ENCODE results near the gene PRUNE2. TPM values are rescaled to one million over a fixed set of nuclear protein-coding genes. Genes with fewer than 3 reads are reported as not detected.
"Not testable (repeated sequence)": the region's sequence is repeated elsewhere in the genome, so short reads cannot be mapped to it uniquely, and the experiment has no call there.

The PRUNE2 gene
- total RNA-seq, 1 experiment from 2014 or later, result 0.59 TPM

DNA sequence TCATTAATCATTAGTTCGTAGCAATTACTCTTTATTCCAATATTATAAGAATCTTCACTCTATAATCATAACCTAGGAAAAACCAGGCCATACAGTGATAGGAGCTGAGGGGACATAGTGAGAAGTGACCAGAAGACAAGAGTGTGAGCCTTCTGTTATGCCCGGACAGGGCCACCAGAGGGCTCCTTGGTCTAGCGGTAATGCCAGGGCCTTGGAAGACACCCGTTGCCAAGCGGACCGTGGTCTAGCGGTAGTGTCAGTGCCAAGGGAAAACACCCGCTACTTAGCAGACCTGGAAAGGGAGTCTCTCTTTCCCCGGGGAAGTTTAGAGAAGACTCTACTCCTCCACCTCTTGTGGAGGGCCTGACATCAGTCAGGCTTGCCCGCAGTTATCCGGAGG, 239.9 kb downstream of the PRUNE2 start:
- DNase-seq (ENCODE audit: low read depth, low spot score), result peak; percentile 28
- H3K9me3 ChIP-seq (ENCODE audit: control insufficient read depth in 1 of 2, insufficient read depth in 1 of 2, low read depth in 1 of 2, low read length in 2 of 2); H4K20me1 ChIP-seq (ENCODE audit: insufficient read depth); H3K9ac ChIP-seq (ENCODE audit: low read length); H2AFZ ChIP-seq (ENCODE audit: low read depth, low read length, poor library complexity, severe bottlenecking); H3K4me1 ChIP-seq (ENCODE audit: control insufficient read depth in 1 of 2, insufficient read depth in 2 of 2, low read length in 2 of 2); H3K27ac ChIP-seq (ENCODE audit: low read depth, low read length); POLR2A ChIA-PET; BruUV-seq (replicated peaks); H3K79me2 ChIP-seq (ENCODE audit: insufficient read depth, low read length); H3K4me2 ChIP-seq (ENCODE audit: low read length); H3K4me3 ChIP-seq (replicated peaks in 1 of 2; ENCODE audit: low read depth in 1 of 2, low read length in 2 of 2); H3K36me3 ChIP-seq (ENCODE audit: control insufficient read depth in 1 of 2, insufficient read depth in 2 of 2, low read length in 2 of 2); H3K9me2 ChIP-seq (ENCODE audit: insufficient read depth): not testable (repeated sequence)
- intact Hi-C loops (cut with micrococcal nuclease), result loop anchor here (1.0 kb wide), 1 partner anchor 38 kb away; no protein-coding TSS in a partner anchor
- H3K27me3 ChIP-seq (ENCODE audit: insufficient read depth, low read length), result peaks cover 18% of the 10 kb centered on the region; the same call in 1 of the 2 replicates
- RAD21 ChIA-PET (ENCODE audit: low non-redundant PET in 1 of 2, low total read pairs in 2 of 2, uncharacterized antibody in 2 of 2, unreplicated experiment in 2 of 2), result interaction anchor here in 1 of 2 experiments (0.9 kb wide), 1 partner anchor 39 kb away, joined by 3 read pairs; no protein-coding TSS in a partner anchor
- TF ChIP-seq, protein P1, sequence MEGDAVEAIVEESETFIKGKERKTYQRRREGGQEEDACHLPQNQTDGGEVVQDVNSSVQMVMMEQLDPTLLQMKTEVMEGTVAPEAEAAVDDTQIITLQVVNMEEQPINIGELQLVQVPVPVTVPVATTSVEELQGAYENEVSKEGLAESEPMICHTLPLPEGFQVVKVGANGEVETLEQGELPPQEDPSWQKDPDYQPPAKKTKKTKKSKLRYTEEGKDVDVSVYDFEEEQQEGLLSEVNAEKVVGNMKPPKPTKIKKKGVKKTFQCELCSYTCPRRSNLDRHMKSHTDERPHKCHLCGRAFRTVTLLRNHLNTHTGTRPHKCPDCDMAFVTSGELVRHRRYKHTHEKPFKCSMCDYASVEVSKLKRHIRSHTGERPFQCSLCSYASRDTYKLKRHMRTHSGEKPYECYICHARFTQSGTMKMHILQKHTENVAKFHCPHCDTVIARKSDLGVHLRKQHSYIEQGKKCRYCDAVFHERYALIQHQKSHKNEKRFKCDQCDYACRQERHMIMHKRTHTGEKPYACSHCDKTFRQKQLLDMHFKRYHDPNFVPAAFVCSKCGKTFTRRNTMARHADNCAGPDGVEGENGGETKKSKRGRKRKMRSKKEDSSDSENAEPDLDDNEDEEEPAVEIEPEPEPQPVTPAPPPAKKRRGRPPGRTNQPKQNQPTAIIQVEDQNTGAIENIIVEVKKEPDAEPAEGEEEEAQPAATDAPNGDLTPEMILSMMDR (IDR thresholded peaks at IDR 0.05 in 2 of 3, conservative IDR thresholded peaks at IDR 0.05 in 1 of 3; ENCODE audit: borderline replicate concordance in 1 of 3, insufficient read depth in 1 of 3, low read depth in 2 of 3, low read length in 2 of 3), result peak; percentile 47 to 70 (median 57); a peak in 5 of 6 replicates
- peak; percentile 65 for TF ChIP-seq RAD21 (IDR thresholded peaks at IDR 0.05; ENCODE audit: low read depth)
- CTCF ChIA-PET, result interaction anchor here (0.8 to 1.4 kb wide), 4 partner anchors 38 to 485 kb away, joined by 3 to 19 read pairs (median 4); partner anchors contain the start of gene GCNT1
- peak; percentile 53; the same call in 1 of the 2 replicates for ATAC-seq

DNA sequence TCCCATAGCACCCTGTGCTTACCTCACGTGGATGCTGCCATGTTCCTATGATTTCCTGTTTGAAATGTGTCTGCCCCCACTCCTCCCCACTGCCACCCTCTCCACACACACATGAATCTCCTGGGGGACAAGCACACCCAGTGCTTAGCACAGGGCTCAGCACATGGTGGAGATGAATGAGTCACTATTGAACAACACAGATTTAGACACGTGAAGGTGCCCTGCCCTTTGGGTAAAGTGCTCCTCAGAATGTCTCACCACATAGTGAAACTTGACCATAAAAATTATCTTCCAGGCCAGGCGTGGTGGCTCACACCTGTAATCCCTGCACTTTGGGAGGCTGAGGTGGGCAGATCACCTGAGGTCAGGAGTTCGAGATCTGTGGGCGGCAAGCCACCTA, 240.5 kb downstream of the PRUNE2 start:
- no peak overlapping the region for H2AFZ ChIP-seq (ENCODE audit: low read depth, low read length, poor library complexity, severe bottlenecking)
- H3K27ac ChIP-seq (ENCODE audit: low read depth, low read length), result no peak overlapping the region
- H4K20me1 ChIP-seq (ENCODE audit: insufficient read depth), result no peaks in the 10 kb centered on the region
- no peak overlapping the region for H3K4me3 ChIP-seq (replicated peaks in 1 of 2; ENCODE audit: low read depth in 1 of 2, low read length in 2 of 2)
- ChIA-PET CTCF (interaction anchor here (0.8 to 1.4 kb wide), 4 partner anchors 39 to 485 kb away, joined by 3 to 19 read pairs (median 4); partner anchors contain the start of gene GCNT1), RAD21 (ENCODE audit: low non-redundant PET in 1 of 2, low total read pairs in 2 of 2, uncharacterized antibody in 2 of 2, unreplicated experiment in 2 of 2) (interaction anchor here in 1 of 2 experiments (0.9 kb wide), 1 partner anchor 39 kb away, joined by 3 read pairs; no protein-coding TSS in a partner anchor), POLR2A (no interaction called here)
- no peak overlapping the region for H3K4me2 ChIP-seq (ENCODE audit: low read length)
- H3K9me3 ChIP-seq (ENCODE audit: control insufficient read depth in 1 of 2, insufficient read depth in 1 of 2, low read depth in 1 of 2, low read length in 2 of 2), result no peaks in the 10 kb centered on the region
- DNase-seq (ENCODE audit: low read depth, low spot score) (no peak), ATAC-seq (no peak)
- H3K27me3 ChIP-seq (ENCODE audit: insufficient read depth, low read length), result peaks cover 18% of the 10 kb centered on the region; the same call in 1 of the 2 replicates
- H3K9me2 ChIP-seq (ENCODE audit: insufficient read depth), result no peaks in the 10 kb centered on the region
- no TSS peak for BruUV-seq (replicated peaks)
- H3K79me2 ChIP-seq (ENCODE audit: insufficient read depth, low read length), result no peaks in the 10 kb centered on the region
- H3K9ac ChIP-seq (ENCODE audit: low read length), result no peak overlapping the region
- no peaks in the 10 kb centered on the region for H3K4me1 ChIP-seq (ENCODE audit: control insufficient read depth in 1 of 2, insufficient read depth in 2 of 2, low read length in 2 of 2)
- H3K36me3 ChIP-seq (ENCODE audit: control insufficient read depth in 1 of 2, insufficient read depth in 2 of 2, low read length in 2 of 2), result no peaks in the 10 kb centered on the region
- intact Hi-C loops (cut with micrococcal nuclease), result no loop called here
- no peak for TF ChIP-seq EZH2 (IDR thresholded peaks at IDR 0.05)
- TF ChIP-seq ZNF274 (IDR thresholded peaks at IDR 0.05; ENCODE audit: low read depth, low read length), result no peak
- TF ChIP-seq CBX3 (IDR thresholded peaks at IDR 0.05; ENCODE audit: low read depth), result no peak
- no peak for TF ChIP-seq EZH2phosphoT487 (IDR thresholded peaks at IDR 0.05; ENCODE audit: borderline replicate concordance)
- TF ChIP-seq, protein P2, sequence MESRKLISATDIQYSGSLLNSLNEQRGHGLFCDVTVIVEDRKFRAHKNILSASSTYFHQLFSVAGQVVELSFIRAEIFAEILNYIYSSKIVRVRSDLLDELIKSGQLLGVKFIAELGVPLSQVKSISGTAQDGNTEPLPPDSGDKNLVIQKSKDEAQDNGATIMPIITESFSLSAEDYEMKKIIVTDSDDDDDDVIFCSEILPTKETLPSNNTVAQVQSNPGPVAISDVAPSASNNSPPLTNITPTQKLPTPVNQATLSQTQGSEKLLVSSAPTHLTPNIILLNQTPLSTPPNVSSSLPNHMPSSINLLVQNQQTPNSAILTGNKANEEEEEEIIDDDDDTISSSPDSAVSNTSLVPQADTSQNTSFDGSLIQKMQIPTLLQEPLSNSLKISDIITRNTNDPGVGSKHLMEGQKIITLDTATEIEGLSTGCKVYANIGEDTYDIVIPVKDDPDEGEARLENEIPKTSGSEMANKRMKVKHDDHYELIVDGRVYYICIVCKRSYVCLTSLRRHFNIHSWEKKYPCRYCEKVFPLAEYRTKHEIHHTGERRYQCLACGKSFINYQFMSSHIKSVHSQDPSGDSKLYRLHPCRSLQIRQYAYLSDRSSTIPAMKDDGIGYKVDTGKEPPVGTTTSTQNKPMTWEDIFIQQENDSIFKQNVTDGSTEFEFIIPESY (IDR thresholded peaks at IDR 0.05; ENCODE audit: extremely low read depth, insufficient replicate concordance, low read length), result no peak
- no peak for TF ChIP-seq ELF1 (IDR thresholded peaks at IDR 0.05; ENCODE audit: borderline replicate concordance, low read depth)
- TF ChIP-seq REST (IDR thresholded peaks at IDR 0.05; ENCODE audit: low read depth), result no peak
- no peak for TF ChIP-seq RAD21 (IDR thresholded peaks at IDR 0.05; ENCODE audit: low read depth)
- no peak for TF ChIP-seq EGR1 (IDR thresholded peaks at IDR 0.05; ENCODE audit: low read depth)
- no peak for TF ChIP-seq POLR2AphosphoS5 (IDR thresholded peaks at IDR 0.05; ENCODE audit: low read depth, low read length)

All from HCT116 (cell line).